ENCODE data around the gene FHAD1. TPM values are rescaled to one million over a fixed set of nuclear protein-coding genes. Genes with fewer than 3 reads are reported as not detected.

The FHAD1 gene
- total RNA-seq, 1 experiment from 2014 or later: 1.9 TPM

- no peak overlapping the region for H3K18ac ChIP-seq (ENCODE audit: insufficient read length, low read depth, low read length)
- no peak overlapping the region for H3T11ph ChIP-seq (ENCODE audit: low read length)
- TF ChIP-seq CTCF (conservative IDR thresholded peaks at IDR 0.05): no peak
- no peak for DNase-seq
- H3K4me2 ChIP-seq (ENCODE audit: insufficient read depth, insufficient read length, low read length): no peak overlapping the region
- no peak overlapping the region for H4K8ac ChIP-seq (replicated peaks; ENCODE audit: insufficient read length, low read depth, low read length)
- no peaks in the 10 kb centered on the region for H4K20me1 ChIP-seq (ENCODE audit: control insufficient read depth, insufficient read depth, insufficient read length)
- H2AK5ac ChIP-seq (ENCODE audit: insufficient read length, low read length): no peak overlapping the region
- peaks cover 5 to 18% of the 10 kb centered on the region in 2 experiments for H3K4me1 Mint-ChIP-seq
- no peak overlapping the region for H4K5ac ChIP-seq (ENCODE audit: insufficient read length, low read depth, low read length)
- no peak overlapping the region for H2BK120ac ChIP-seq (ENCODE audit: low read depth, low read length, poor library complexity, severe bottlenecking)
- no peaks in the 10 kb centered on the region for H3K27me3 ChIP-seq (ENCODE audit: insufficient read depth, low read length)
- no peaks in the 10 kb centered on the region for H3K23me2 ChIP-seq (ENCODE audit: insufficient read length, low read depth, low read length, poor library complexity, severe bottlenecking)
- no peak overlapping the region for H3K27ac ChIP-seq (ENCODE audit: insufficient read length, low read depth, low read length)
- H2BK5ac ChIP-seq (ENCODE audit: insufficient read length, low read length): no peak overlapping the region
- H3K79me2 ChIP-seq (ENCODE audit: insufficient read depth, low read length): no peaks in the 10 kb centered on the region
- no peak overlapping the region for H2BK15ac ChIP-seq (ENCODE audit: low read depth, low read length)
- no peak overlapping the region for H3K4ac ChIP-seq (ENCODE audit: low read depth, low read length)
- H3K9ac ChIP-seq (ENCODE audit: extremely low read depth, insufficient read length, low read length): no peak overlapping the region
- no peak overlapping the region for H3K23ac ChIP-seq (ENCODE audit: insufficient read length, low read depth, low read length)
- H2BK20ac ChIP-seq (ENCODE audit: low read depth, low read length, poor library complexity, severe bottlenecking): no peak overlapping the region
- no peak overlapping the region for H3K4me3 Mint-ChIP-seq
- WGBS (ENCODE audit: extremely low coverage, insufficient read length, low lambda C conversion rate): no CpG with 5 or more reads among the region's 4 CpGs
- peak overlapping the region in 1 of 3 experiments; percentile 46; a peak in 1 of 7 replicates for H3K27ac Mint-ChIP-seq
- H3K36me3 Mint-ChIP-seq (ENCODE audit: insufficient read depth in 1 of 3, low read depth in 3 of 3): no peaks in the 10 kb centered on the region
- no peak overlapping the region for H3K14ac ChIP-seq (ENCODE audit: insufficient read depth, low read length)
- peaks cover 17% of the 10 kb centered on the region for H3K27me3 Mint-ChIP-seq (ENCODE audit: low read depth)
- no peaks in the 10 kb centered on the region for H3K4me1 ChIP-seq (ENCODE audit: insufficient read depth, low read length)
- H2AFZ ChIP-seq (ENCODE audit: low read length): no peak overlapping the region
- no peaks in the 10 kb centered on the region for H3K79me1 ChIP-seq (ENCODE audit: insufficient read depth, low read depth, low read length, poor library complexity, severe bottlenecking)
- H2BK12ac ChIP-seq (ENCODE audit: insufficient read length, low read depth, low read length): no peak overlapping the region
- H4K91ac ChIP-seq (ENCODE audit: insufficient read length, low read depth, low read length): no peak overlapping the region
- H3K9me3 Mint-ChIP-seq: no peaks in the 10 kb centered on the region
- no peak overlapping the region for H3K56ac ChIP-seq (ENCODE audit: insufficient read length, low read depth, low read length)
- H3K9me3 ChIP-seq (ENCODE audit: control insufficient read depth, low read depth, low read length): no peaks in the 10 kb centered on the region
Measured at GRCh38 chr1:15351310-15351709, 104.3 kb downstream of the FHAD1 start.
